NCI-H2227 (cell line): ENCODE data around the gene SYT3.

Source experiments
- DNase-seq: peaks from one replicate; lab custom pipeline; 2025; ENCODE audit not compliant: unreplicated experiment; lab: John Stamatoyannopoulos, UW

SYT3 gene

GRCh38 chr19:50639121-50640112 lies at the start of gene SYT3:
SYT3 (minus strand) TSS chr19:50639881; CDS start chr19:50637411, 2,470 bp downstream.
- DNase-seq, result peak; percentile 81

GRCh38 chr19:50688766-50689165 lies 49.1 kb upstream of the SYT3 start:
- no peak for DNase-seq

- no peak for DNase-seq
Measured at GRCh38 chr19:50686310-50687032, 46.8 kb upstream of the SYT3 start.

GRCh38 chr19:50679177-50680125 lies 39.8 kb upstream of the SYT3 start:
- DNase-seq, result peak; percentile 88

- DNase-seq, result no peak
Measured at GRCh38 chr19:50678323-50678722, 38.6 kb upstream of the SYT3 start.

- DNase-seq, result no peak
Measured at GRCh38 chr19:50677636-50678035, 38.0 kb upstream of the SYT3 start.

- DNase-seq, result no peak
Measured at GRCh38 chr19:50676625-50677197, 37.0 kb upstream of the SYT3 start.

- no peak for DNase-seq
Measured at GRCh38 chr19:50673118-50673517, 33.4 kb upstream of the SYT3 start.

GRCh38 chr19:50670102-50670380 lies 30.4 kb upstream of the SYT3 start:
- no peak for DNase-seq

GRCh38 chr19:50669302-50670101 lies 29.8 kb upstream of the SYT3 start:
- peak; percentile 43 for DNase-seq

- DNase-seq, result no peak
Measured at GRCh38 chr19:50668879-50669278, 29.2 kb upstream of the SYT3 start.

- DNase-seq, result no peak
Measured at GRCh38 chr19:50668416-50668815, 28.7 kb upstream of the SYT3 start.

GRCh38 chr19:50667759-50668231 lies 28.1 kb upstream of the SYT3 start:
- no peak for DNase-seq

- DNase-seq, result no peak
Measured at GRCh38 chr19:50667177-50667758, 27.6 kb upstream of the SYT3 start.

GRCh38 chr19:50666346-50667176 lies 26.9 kb upstream of the SYT3 start:
- no peak for DNase-seq

- no peak for DNase-seq
Measured at GRCh38 chr19:50664204-50664603, 24.5 kb upstream of the SYT3 start.

- DNase-seq, result peak; percentile 69
Measured at GRCh38 chr19:50663482-50663790, 23.8 kb upstream of the SYT3 start.

GRCh38 chr19:50662651-50663481 lies 23.2 kb upstream of the SYT3 start:
- DNase-seq, result no peak
